ENCODE data around the gene MC2R. TPM values are rescaled to one million over a fixed set of nuclear protein-coding genes. Genes with fewer than 3 reads are reported as not detected.

The MC2R gene
- total and polyA plus RNA-seq, 2 of the 8 experiments (the other 6 are each of a cell fraction or from before 2014, with no cell fraction given): not detected

DNA sequence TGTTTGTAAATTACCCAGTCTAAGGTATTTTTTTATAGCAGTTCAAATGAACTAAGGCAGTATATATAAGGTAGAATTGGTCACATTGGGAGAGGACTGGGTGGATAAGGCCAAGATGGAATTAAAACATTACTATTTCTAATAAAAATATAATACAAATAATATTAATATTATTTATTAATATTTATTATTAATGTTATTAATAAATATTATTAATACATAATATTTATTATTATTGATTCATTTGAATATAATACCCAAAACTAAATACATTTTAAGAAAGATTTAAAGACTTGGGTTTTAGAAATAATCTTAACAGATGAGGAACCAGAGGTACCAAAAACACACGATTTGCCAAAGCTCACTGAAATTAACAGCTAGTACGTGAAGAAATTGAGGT is 30.5 kb upstream of the MC2R start:
- no peaks in the 10 kb centered on the region for H3K36me3 ChIP-seq (ENCODE audit: control insufficient read depth in 2 of 4, insufficient read depth in 4 of 4, low read length in 3 of 4)
- no peaks in the 10 kb centered on the region for H3K23me2 ChIP-seq (ENCODE audit: low read depth, low read length)
- no peak overlapping the region for H2BK5ac ChIP-seq (ENCODE audit: low read depth, low read length)
- H2BK15ac ChIP-seq (ENCODE audit: low read length): no peak overlapping the region
- ChIA-PET POLR2A (ENCODE audit: partially characterized antibody) (no interaction called here), CTCF (ENCODE audit: partially characterized antibody) (no interaction called here)
- no peak overlapping the region for H3K18ac ChIP-seq (ENCODE audit: extremely low read depth, low read length)
- no peak overlapping the region for H2AFZ ChIP-seq (ENCODE audit: low read length)
- no peak overlapping the region for H3K23ac ChIP-seq (ENCODE audit: insufficient read length)
- WGBS, 2 experiments (ENCODE audit: extremely low coverage in 1 of 2, insufficient coverage in 1 of 2, insufficient read length in 1 of 2, insufficient replicate concordance in 2 of 2, low coverage in 1 of 2, low lambda C conversion rate in 2 of 2, missing lambda C conversion rate in 1 of 2): 97% methylated on average over 2 of the region's 2 CpGs; no CpG with 5 or more reads in 1 of the 2 experiments
- no peak overlapping the region for H3K14ac ChIP-seq (ENCODE audit: insufficient read length)
- H2BK120ac ChIP-seq (replicated peaks; ENCODE audit: low read depth, low read length): no peak overlapping the region
- H3K4me3 ChIP-seq (ENCODE audit: extremely low read depth in 1 of 4, insufficient read depth in 2 of 4, low read depth in 3 of 4, low read length in 4 of 4): no peak overlapping the region
- H4K20me1 ChIP-seq (replicated peaks in 1 of 2; ENCODE audit: control insufficient read depth in 1 of 2, insufficient read depth in 2 of 2, low read length in 2 of 2): no peaks in the 10 kb centered on the region
- H3K4me1 ChIP-seq (replicated peaks in 1 of 4; ENCODE audit: control insufficient read depth in 3 of 4, insufficient read depth in 4 of 4, low read length in 3 of 4): no peaks in the 10 kb centered on the region
- H3K4ac ChIP-seq (replicated peaks; ENCODE audit: insufficient read length, low read depth, low read length): no peak overlapping the region
- H3K9ac ChIP-seq (replicated peaks in 1 of 4; ENCODE audit: extremely low read depth in 1 of 4, low read depth in 3 of 4, low read length in 3 of 4): no peak overlapping the region
- H3K27ac ChIP-seq (ENCODE audit: low read depth, low read length): no peak overlapping the region
- H4K91ac ChIP-seq (replicated peaks; ENCODE audit: insufficient read length, low read length): no peak overlapping the region
- H3K9me3 ChIP-seq (ENCODE audit: insufficient read depth in 2 of 2, low read depth in 1 of 2, low read length in 1 of 2): no peaks in the 10 kb centered on the region
- DNase-seq (ENCODE audit: low read depth in 1 of 2, low spot score in 2 of 2): no peak
- H3K27me3 ChIP-seq (replicated peaks in 1 of 4; ENCODE audit: control insufficient read depth in 3 of 4, extremely low read depth in 1 of 4, insufficient read depth in 3 of 4, low read length in 3 of 4): no peaks in the 10 kb centered on the region
- H3K4me2 ChIP-seq (ENCODE audit: insufficient read depth in 1 of 2, low read depth in 2 of 2, low read length in 2 of 2): no peak overlapping the region
- H2BK12ac ChIP-seq (ENCODE audit: low read depth, low read length): no peak overlapping the region
- H3K79me1 ChIP-seq (ENCODE audit: low read depth, low read length): no peaks in the 10 kb centered on the region
- no peak overlapping the region for H2AK5ac ChIP-seq (ENCODE audit: low read depth, low read length)
- FAIRE-seq: no peak
- H3K56ac ChIP-seq (replicated peaks; ENCODE audit: insufficient read length, low read depth, low read length): no peak overlapping the region
- TF ChIP-seq PHF8 (conservative IDR thresholded peaks at IDR 0.05; ENCODE audit: low read depth, low read length): no peak
- no peak for TF ChIP-seq JUND (IDR thresholded peaks at IDR 0.05; ENCODE audit: low read length)
- TF ChIP-seq GABPA (IDR thresholded peaks at IDR 0.05; ENCODE audit: borderline replicate concordance, insufficient read depth, low read length): no peak
- no peak for TF ChIP-seq NANOG (IDR thresholded peaks at IDR 0.05; ENCODE audit: insufficient read depth, low read depth, low read length, poor library complexity, severe bottlenecking)
- TF ChIP-seq SRF (IDR thresholded peaks at IDR 0.05; ENCODE audit: low read depth, low read length): no peak
- no peak for TF ChIP-seq MAX (IDR thresholded peaks at IDR 0.05)
- TF ChIP-seq NRF1 (IDR thresholded peaks at IDR 0.05; ENCODE audit: low read depth, low read length): no peak
- TF ChIP-seq, protein P1, sequence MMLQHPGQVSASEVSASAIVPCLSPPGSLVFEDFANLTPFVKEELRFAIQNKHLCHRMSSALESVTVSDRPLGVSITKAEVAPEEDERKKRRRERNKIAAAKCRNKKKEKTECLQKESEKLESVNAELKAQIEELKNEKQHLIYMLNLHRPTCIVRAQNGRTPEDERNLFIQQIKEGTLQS (IDR thresholded peaks at IDR 0.05; ENCODE audit: insufficient read depth, low read depth, low read length): no peak
- no peak for TF ChIP-seq CHD2 (IDR thresholded peaks at IDR 0.05; ENCODE audit: low read length)
- TF ChIP-seq KDM1A (IDR thresholded peaks at IDR 0.05; ENCODE audit: borderline replicate concordance, low read length): no peak
- TF ChIP-seq BRCA1 (IDR thresholded peaks at IDR 0.05; ENCODE audit: low read depth, low read length): no peak
- no peak for TF ChIP-seq CBX8 (IDR thresholded peaks at IDR 0.05; ENCODE audit: borderline replicate concordance, low read depth, low read length)
- TF ChIP-seq HDAC2 (IDR thresholded peaks at IDR 0.05; ENCODE audit: borderline replicate concordance in 1 of 2, low read depth in 2 of 2, low read length in 2 of 2): no peak
- TF ChIP-seq MAFK (IDR thresholded peaks at IDR 0.05; ENCODE audit: low read depth, low read length): no peak
- H3K79me2 ChIP-seq (ENCODE audit: control insufficient read depth in 1 of 2, insufficient read depth in 2 of 2, low read length in 2 of 2): no peaks in the 10 kb centered on the region
- no peak overlapping the region for H2BK20ac ChIP-seq (ENCODE audit: low read length)
- no peak overlapping the region for H4K8ac ChIP-seq (ENCODE audit: extremely low read depth, insufficient read depth, low read length)
- no peak overlapping the region for H4K5ac ChIP-seq (ENCODE audit: insufficient read length, low read depth, low read length)
